Neuronal stem cell (in vitro differentiated cells): ENCODE data around the gene FANCG.

ENCODE experiments used
- DNase-seq: peaks from one replicate; pipeline ENCODE4 v3.0.0-alpha.2; 2013; ENCODE audit warnings: low spot score
- H2AFZ ChIP-seq: one replicate; pipeline ENCODE4 v1.6.1; 2013; ENCODE audit warnings: mild to moderate bottlenecking, low read length, inconsistent platforms
- H2AK5ac ChIP-seq: 2 replicates; pipeline ENCODE4 v1.6.1; 2013; ENCODE audit warnings: low read depth, mild to moderate bottlenecking, inconsistent platforms, low read length, moderate library complexity, mixed read lengths
- H2BK120ac ChIP-seq: 2 replicates; pipeline ENCODE4 v1.6.1; 2013; ENCODE audit warnings: low read depth, mild to moderate bottlenecking, inconsistent platforms, low read length, moderate library complexity, mixed read lengths
- H2BK12ac ChIP-seq: one replicate; pipeline ENCODE4 v1.6.1; 2013; ENCODE audit warnings: low read length, inconsistent platforms
- H2BK15ac ChIP-seq: 2 replicates; pipeline ENCODE4 v1.6.1; 2013; ENCODE audit warnings: mild to moderate bottlenecking, low read length, inconsistent platforms, mixed read lengths
- H2BK5ac ChIP-seq: one replicate; pipeline ENCODE4 v1.6.1; 2013; ENCODE audit warnings: inconsistent platforms, mild to moderate bottlenecking, low read length, moderate library complexity
- H3K14ac ChIP-seq: one replicate; pipeline ENCODE4 v1.6.1; 2013; ENCODE audit warnings: low read length, inconsistent platforms
- H3K18ac ChIP-seq: 2 replicates; pipeline ENCODE4 v1.6.1; 2013; ENCODE audit warnings: low read length, inconsistent platforms
- H3K23ac ChIP-seq: 2 replicates; pipeline ENCODE4 v1.6.1; 2013; ENCODE audit warnings: low read depth, mild to moderate bottlenecking, mixed read lengths, low read length, inconsistent platforms; ENCODE audit not compliant: poor library complexity
- H3K27ac ChIP-seq: replicated peaks from 3 replicates; pipeline ENCODE4 v1.5.1; 2013; ENCODE audit warnings: low read length, inconsistent platforms
- H3K27me3 ChIP-seq, 3 experiments: 2 replicates each; pipeline ENCODE4 v1.6.1; 2013; ENCODE audit warnings: low read length in 3 of 3, mild to moderate bottlenecking in 2 of 3, inconsistent platforms in 1 of 3, low read depth in 1 of 3, mixed read lengths in 1 of 3, moderate library complexity in 1 of 3; ENCODE audit not compliant: control insufficient read depth in 3 of 3, insufficient read depth in 3 of 3
- H3K36me3 ChIP-seq, 2 donors: replicated peaks in 1 of 2; 2 replicates each; pipeline ENCODE4 v1.6.1; 2013; ENCODE audit warnings: low read length in 2 of 2; ENCODE audit not compliant: control insufficient read depth in 2 of 2, insufficient read depth in 2 of 2
- H3K4ac ChIP-seq: 2 replicates; pipeline ENCODE4 v1.6.1; 2013; ENCODE audit warnings: inconsistent platforms, mild to moderate bottlenecking, low read length, moderate library complexity
- H3K4me1 ChIP-seq, 2 donors: 1 replicate in 1 of 2; 2 replicates in 1 of 2; pipeline ENCODE4 v1.6.1; 2013; ENCODE audit warnings: low read length in 2 of 2, low read depth in 1 of 2; ENCODE audit not compliant: control insufficient read depth in 2 of 2, insufficient read depth in 1 of 2
- H3K4me2 ChIP-seq: one replicate; pipeline ENCODE4 v1.6.1; 2013; ENCODE audit warnings: mild to moderate bottlenecking, low read length, inconsistent platforms; ENCODE audit not compliant: insufficient read depth, poor library complexity, severe bottlenecking
- H3K4me3 ChIP-seq, 2 donors: 2 replicates each; pipeline ENCODE4 v1.5.1; 2013; ENCODE audit warnings: low read length in 2 of 2, mild to moderate bottlenecking in 2 of 2, inconsistent platforms in 1 of 2, moderate library complexity in 1 of 2
- H3K79me1 ChIP-seq: one replicate; pipeline ENCODE4 v1.6.1; 2013; ENCODE audit warnings: low read depth, mild to moderate bottlenecking, inconsistent platforms, low read length, moderate library complexity
- H3K9ac ChIP-seq: one replicate; pipeline ENCODE4 v1.6.1; 2013; ENCODE audit warnings: mild to moderate bottlenecking, low read depth, low read length, inconsistent platforms; ENCODE audit not compliant: poor library complexity
- H3K9me3 ChIP-seq, 2 donors: replicated peaks in 1 of 2; 2 replicates each; pipeline versions ENCODE3 to v1.6.1; 2013; ENCODE audit warnings: low read length in 2 of 2, mild to moderate bottlenecking in 2 of 2, inconsistent platforms in 1 of 2, low read depth in 1 of 2, mixed read lengths in 1 of 2, moderate library complexity in 1 of 2; ENCODE audit not compliant: control insufficient read depth in 2 of 2, insufficient read depth in 1 of 2
- H4K8ac ChIP-seq: one replicate; pipeline ENCODE4 v1.6.1; 2013; ENCODE audit warnings: low read depth, mild to moderate bottlenecking, inconsistent platforms, low read length, moderate library complexity
- H4K91ac ChIP-seq: one replicate; pipeline ENCODE4 v1.6.1; 2013; ENCODE audit warnings: low read length, low read depth, mild to moderate bottlenecking, inconsistent platforms; ENCODE audit not compliant: poor library complexity
- WGBS, 2 donors: extraction: QIAGEN DNeasy Blood & Tissue Kit; methylation state at CpG; one replicate each; pipeline ENCODE4 v1.1.7; 2013; ENCODE audit warnings: missing lambda C conversion rate in 2 of 2, mixed read lengths in 1 of 2; ENCODE audit not compliant: insufficient read length in 2 of 2, insufficient replicate concordance in 1 of 2; ENCODE audit errors: extremely low coverage in 2 of 2; 5-methylcytosine and 5-hydroxymethylcytosine counted together

FANCG gene

GRCh38 chr9:35091536-35091935 is 11.8 kb upstream of the FANCG start:
- H3K9ac ChIP-seq, result no peak overlapping the region
- H3K4ac ChIP-seq, result no peak overlapping the region
- no peak overlapping the region for H2BK5ac ChIP-seq
- H3K23ac ChIP-seq, result peak overlapping the region; percentile 39
- no peak overlapping the region for H3K4me3 ChIP-seq
- H3K27ac ChIP-seq, result no peak overlapping the region
- H4K8ac ChIP-seq, result no peak overlapping the region
- H2BK15ac ChIP-seq, result no peak overlapping the region
- H3K9me3 ChIP-seq, result no peaks in the 10 kb centered on the region
- no peak overlapping the region for H3K14ac ChIP-seq
- no peaks in the 10 kb centered on the region for H3K27me3 ChIP-seq
- no peak overlapping the region for H2BK120ac ChIP-seq
- peaks cover 40 to 67% of the 10 kb centered on the region in 2 donors for H3K36me3 ChIP-seq
- peaks cover 0 to 2% of the 10 kb centered on the region in 2 donors for H3K4me1 ChIP-seq
- no peak overlapping the region for H2AK5ac ChIP-seq
- no peak for DNase-seq
- H4K91ac ChIP-seq, result no peak overlapping the region
- no peak overlapping the region for H3K4me2 ChIP-seq
- H3K79me1 ChIP-seq, result peaks cover 7% of the 10 kb centered on the region
- H2AFZ ChIP-seq, result no peak overlapping the region
- WGBS, 2 donors, result no CpG with 5 or more reads among the region's 17 CpGs
- no peak overlapping the region for H2BK12ac ChIP-seq
- H3K18ac ChIP-seq, result no peak overlapping the region

- no peak overlapping the region for H3K4me2 ChIP-seq
Measured at GRCh38 chr9:35089434-35089833, 9.7 kb upstream of the FANCG start.

GRCh38 chr9:35085078-35085477 is 5.3 kb upstream of the FANCG start:
- H2BK120ac ChIP-seq, result no peak overlapping the region
- WGBS, 2 donors, result no CpG with 5 or more reads among the region's 2 CpGs
- no peaks in the 10 kb centered on the region for H3K79me1 ChIP-seq
- H2BK12ac ChIP-seq, result no peak overlapping the region
- no peak overlapping the region for H3K27ac ChIP-seq
- H3K23ac ChIP-seq, result no peak overlapping the region
- no peak for DNase-seq
- no peaks in the 10 kb centered on the region for H3K4me1 ChIP-seq
- no peak overlapping the region for H3K4me2 ChIP-seq
- H2BK15ac ChIP-seq, result no peak overlapping the region
- H3K9me3 ChIP-seq, result no peaks in the 10 kb centered on the region
- H2AK5ac ChIP-seq, result no peak overlapping the region
- H3K36me3 ChIP-seq, result peaks cover 18 to 26% of the 10 kb centered on the region in 2 donors
- no peak overlapping the region for H3K14ac ChIP-seq
- H4K8ac ChIP-seq, result no peak overlapping the region
- H2BK5ac ChIP-seq, result no peak overlapping the region
- H3K9ac ChIP-seq, result no peak overlapping the region
- H3K4me3 ChIP-seq, result no peak overlapping the region
- no peak overlapping the region for H4K91ac ChIP-seq
- no peak overlapping the region for H3K18ac ChIP-seq
- H3K4ac ChIP-seq, result no peak overlapping the region
- H2AFZ ChIP-seq, result no peak overlapping the region
- no peaks in the 10 kb centered on the region for H3K27me3 ChIP-seq

More at GRCh38 chr9:35089434-35089833, 9.7 kb upstream of the FANCG start:
- H2BK120ac ChIP-seq, result no peak overlapping the region
- H3K27me3 ChIP-seq, result no peaks in the 10 kb centered on the region
- H2BK5ac ChIP-seq, result no peak overlapping the region
- no peak overlapping the region for H2BK12ac ChIP-seq
- no peak overlapping the region for H3K4ac ChIP-seq
- no peaks in the 10 kb centered on the region for H3K9me3 ChIP-seq
- no peak for DNase-seq
- no peak overlapping the region for H3K9ac ChIP-seq
- no peak overlapping the region for H2AK5ac ChIP-seq
- H3K23ac ChIP-seq, result no peak overlapping the region
- H2AFZ ChIP-seq, result no peak overlapping the region
- H3K36me3 ChIP-seq, result peaks cover 40 to 67% of the 10 kb centered on the region in 2 donors
- no peak overlapping the region for H3K27ac ChIP-seq
- no peak overlapping the region for H3K14ac ChIP-seq
- peaks cover 2% of the 10 kb centered on the region for H3K79me1 ChIP-seq
- no peak overlapping the region for H4K8ac ChIP-seq
- no CpG with 5 or more reads among the region's 2 CpGs for WGBS, 2 donors
- no peaks in the 10 kb centered on the region for H3K4me1 ChIP-seq
- H3K4me3 ChIP-seq, result no peak overlapping the region
- H4K91ac ChIP-seq, result no peak overlapping the region
- no peak overlapping the region for H3K18ac ChIP-seq
- H2BK15ac ChIP-seq, result no peak overlapping the region

GRCh38 chr9:35079041-35079425 is 709 bp downstream of the FANCG start:
- peak overlapping the region; percentile 83 for H3K27ac ChIP-seq
- H3K4me1 ChIP-seq, result peaks cover 9 to 17% of the 10 kb centered on the region in 2 donors
- no peak overlapping the region for H4K91ac ChIP-seq
- H2BK12ac ChIP-seq, result no peak overlapping the region
- peaks cover 28 to 46% of the 10 kb centered on the region in 2 donors for H3K36me3 ChIP-seq
- H2BK120ac ChIP-seq, result no peak overlapping the region
- peak overlapping the region; percentile 95 for H2AFZ ChIP-seq
- no peak overlapping the region for H4K8ac ChIP-seq
- WGBS, 2 donors, result no CpG with 5 or more reads among the region's 10 CpGs
- peak overlapping the region; percentile 98 for H3K18ac ChIP-seq
- H3K23ac ChIP-seq, result no peak overlapping the region
- H3K14ac ChIP-seq, result no peak overlapping the region
- peak overlapping the region; percentile 97 for H3K9ac ChIP-seq
- peaks cover 16% of the 10 kb centered on the region for H3K79me1 ChIP-seq
- H3K4me3 ChIP-seq, result peak overlapping the region; percentile 86 to 87
- no peaks in the 10 kb centered on the region for H3K9me3 ChIP-seq
- no peak overlapping the region for H2AK5ac ChIP-seq
- no peak overlapping the region for H3K4ac ChIP-seq
- no peak for DNase-seq
- peak overlapping the region; percentile 78 for H2BK5ac ChIP-seq
- no peaks in the 10 kb centered on the region for H3K27me3 ChIP-seq
- peak overlapping the region; percentile 93 for H3K4me2 ChIP-seq
- H2BK15ac ChIP-seq, result no peak overlapping the region
